ENCODE data around the gene RPS16. TPM values are rescaled to one million over a fixed set of nuclear protein-coding genes. Genes with fewer than 3 reads are reported as not detected.

The RPS16 gene
- total and polyA plus RNA-seq, 2 of the 13 experiments (the other 11 are each of a cell fraction or from before 2014, with no cell fraction given) = 488 to 2,583 TPM

DNA sequence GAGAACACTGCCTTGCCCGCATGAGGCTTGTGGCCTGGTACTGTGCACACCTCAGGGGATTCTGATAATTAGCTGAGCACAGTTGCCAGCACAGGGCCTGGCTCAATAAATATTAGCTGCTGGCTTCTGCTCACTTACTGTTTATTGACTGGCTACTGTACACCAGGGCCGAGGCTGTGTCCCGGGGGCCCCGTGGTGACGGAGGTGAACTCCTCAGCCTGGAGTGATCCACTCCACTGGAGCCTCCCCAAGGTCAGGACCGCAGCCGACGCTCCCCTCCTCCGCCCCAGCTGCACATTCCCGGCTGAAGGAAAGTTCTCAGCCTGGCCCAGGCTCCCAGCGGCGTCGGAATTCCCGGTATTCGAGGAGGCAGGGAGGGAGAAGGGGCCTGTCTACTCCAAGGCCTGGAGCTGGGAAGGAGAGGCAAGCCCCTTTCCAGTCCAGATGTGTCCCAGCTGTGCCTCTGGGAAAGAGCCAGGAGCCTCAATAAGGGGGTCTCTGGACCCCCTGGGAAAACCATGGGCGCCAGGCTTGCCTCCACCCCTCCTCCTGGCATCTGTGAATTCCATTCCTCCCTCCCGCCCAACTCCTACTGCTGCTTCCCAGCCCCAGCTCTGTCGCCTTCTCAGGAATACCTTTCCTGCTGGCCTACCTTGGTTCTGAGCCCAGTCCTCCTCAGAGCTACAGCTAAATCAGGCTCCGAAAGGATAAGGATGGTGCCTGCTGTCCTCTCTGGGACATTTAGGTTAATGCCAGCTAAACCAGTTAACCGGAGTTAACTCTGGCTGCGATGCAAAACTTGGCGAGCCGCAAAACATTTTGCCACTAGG is 7.3 kb downstream of the RPS16 start (continued):
- no peak for TF ChIP-seq ZKSCAN8 (CRISPR knock-in tag; IDR thresholded peaks at IDR 0.05; ENCODE audit: borderline replicate concordance)
- no peak for TF ChIP-seq ZNF530 (CRISPR knock-in tag; IDR thresholded peaks at IDR 0.05; ENCODE audit: low read depth)
- no peak for TF ChIP-seq ZNF775 (CRISPR knock-in tag; IDR thresholded peaks at IDR 0.05; ENCODE audit: borderline replicate concordance)
- TF ChIP-seq ZFP90 (CRISPR knock-in tag; IDR thresholded peaks at IDR 0.05; ENCODE audit: borderline replicate concordance) = no peak
- TF ChIP-seq GMEB1 (CRISPR knock-in tag; IDR thresholded peaks at IDR 0.05; ENCODE audit: borderline replicate concordance) = no peak
- peak; percentile 86 for TF ChIP-seq UBTF (CRISPR knock-in tag; IDR thresholded peaks at IDR 0.05)
- no peak for TF ChIP-seq GTF2F1 (IDR thresholded peaks at IDR 0.05; ENCODE audit: low read length)
- TF ChIP-seq ZNF234 (CRISPR knock-in tag; conservative IDR thresholded peaks at IDR 0.05) = no peak
- peak; percentile 51; the same call in 1 of the 2 replicates for TF ChIP-seq MED1 (CRISPR knock-in tag; IDR thresholded peaks at IDR 0.05)
- no peak for TF ChIP-seq ZNF883 (CRISPR knock-in tag; IDR thresholded peaks at IDR 0.05; ENCODE audit: not compliant biosample characterization)
- TF ChIP-seq ZSCAN9 (CRISPR knock-in tag; IDR thresholded peaks at IDR 0.05; ENCODE audit: borderline replicate concordance) = peak; percentile 28; the same call in 1 of the 2 replicates
- TF ChIP-seq CREBL2 (CRISPR knock-in tag; IDR thresholded peaks at IDR 0.05; ENCODE audit: borderline replicate concordance) = no peak
- TF ChIP-seq, protein P1, sequence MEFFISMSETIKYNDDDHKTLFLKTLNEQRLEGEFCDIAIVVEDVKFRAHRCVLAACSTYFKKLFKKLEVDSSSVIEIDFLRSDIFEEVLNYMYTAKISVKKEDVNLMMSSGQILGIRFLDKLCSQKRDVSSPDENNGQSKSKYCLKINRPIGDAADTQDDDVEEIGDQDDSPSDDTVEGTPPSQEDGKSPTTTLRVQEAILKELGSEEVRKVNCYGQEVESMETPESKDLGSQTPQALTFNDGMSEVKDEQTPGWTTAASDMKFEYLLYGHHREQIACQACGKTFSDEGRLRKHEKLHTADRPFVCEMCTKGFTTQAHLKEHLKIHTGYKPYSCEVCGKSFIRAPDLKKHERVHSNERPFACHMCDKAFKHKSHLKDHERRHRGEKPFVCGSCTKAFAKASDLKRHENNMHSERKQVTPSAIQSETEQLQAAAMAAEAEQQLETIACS (CRISPR knock-in tag; IDR thresholded peaks at IDR 0.05) = no peak
- TF ChIP-seq NCOA5 (CRISPR knock-in tag; IDR thresholded peaks at IDR 0.05) = no peak
- no peak for TF ChIP-seq ZNF44 (CRISPR knock-in tag; IDR thresholded peaks at IDR 0.05)
- no peak for TF ChIP-seq AHR (CRISPR knock-in tag; IDR thresholded peaks at IDR 0.05)
- TF ChIP-seq SP4 (CRISPR knock-in tag; IDR thresholded peaks at IDR 0.05) = no peak
- TF ChIP-seq ZNF276 (CRISPR knock-in tag; IDR thresholded peaks at IDR 0.05; ENCODE audit: low read depth) = no peak
- TF ChIP-seq ZKSCAN1 (IDR thresholded peaks at IDR 0.05; ENCODE audit: low read length) = no peak
- TF ChIP-seq ZNF18 (CRISPR knock-in tag; IDR thresholded peaks at IDR 0.05; ENCODE audit: insufficient replicate concordance) = no peak

Data from HepG2 (cell line).